GM10847 (cell line): Measurements from ENCODE around the gene NCL.

Experiments
- POLR2A ChIP-seq: IDR thresholded peaks from 2 replicates; pipeline ENCODE4 v1.6.1; 2011; ENCODE audit not compliant: insufficient read length; ENCODE audit errors: extremely low read depth

The NCL gene

GRCh38 chr2:231425291-231425810 is 38.9 kb downstream of the NCL start:
- no peak for TF ChIP-seq POLR2A

GRCh38 chr2:231423176-231423575 is 41.1 kb downstream of the NCL start:
- TF ChIP-seq POLR2A, result no peak

- TF ChIP-seq POLR2A, result no peak
Measured at GRCh38 chr2:231422056-231422455, 42.2 kb downstream of the NCL start.

- TF ChIP-seq POLR2A, result no peak
Measured at GRCh38 chr2:231421051-231421580, 43.2 kb downstream of the NCL start.

GRCh38 chr2:231418820-231419640 is 45.3 kb downstream of the NCL start:
- TF ChIP-seq POLR2A, result no peak

- TF ChIP-seq POLR2A, result no peak
Measured at GRCh38 chr2:231415029-231415428, 49.3 kb downstream of the NCL start.

- no peak for TF ChIP-seq POLR2A
Measured at GRCh38 chr2:231413921-231414476, 50.3 kb downstream of the NCL start.

GRCh38 chr2:231413456-231413855 is 50.8 kb downstream of the NCL start:
- TF ChIP-seq POLR2A, result no peak

GRCh38 chr2:231412618-231412963 is 51.7 kb downstream of the NCL start:
- no peak for TF ChIP-seq POLR2A

GRCh38 chr2:231411831-231412617 is 52.3 kb downstream of the NCL start:
- peak; percentile 30 for TF ChIP-seq POLR2A

GRCh38 chr2:231411237-231411636 is 53.0 kb downstream of the NCL start:
- TF ChIP-seq POLR2A, result no peak

GRCh38 chr2:231410293-231411004 is 53.8 kb downstream of the NCL start:
- TF ChIP-seq POLR2A, result no peak

- no peak for TF ChIP-seq POLR2A
Measured at GRCh38 chr2:231409776-231410175, 54.5 kb downstream of the NCL start.
